ENCODE data around the gene SLC39A5.

DNA sequence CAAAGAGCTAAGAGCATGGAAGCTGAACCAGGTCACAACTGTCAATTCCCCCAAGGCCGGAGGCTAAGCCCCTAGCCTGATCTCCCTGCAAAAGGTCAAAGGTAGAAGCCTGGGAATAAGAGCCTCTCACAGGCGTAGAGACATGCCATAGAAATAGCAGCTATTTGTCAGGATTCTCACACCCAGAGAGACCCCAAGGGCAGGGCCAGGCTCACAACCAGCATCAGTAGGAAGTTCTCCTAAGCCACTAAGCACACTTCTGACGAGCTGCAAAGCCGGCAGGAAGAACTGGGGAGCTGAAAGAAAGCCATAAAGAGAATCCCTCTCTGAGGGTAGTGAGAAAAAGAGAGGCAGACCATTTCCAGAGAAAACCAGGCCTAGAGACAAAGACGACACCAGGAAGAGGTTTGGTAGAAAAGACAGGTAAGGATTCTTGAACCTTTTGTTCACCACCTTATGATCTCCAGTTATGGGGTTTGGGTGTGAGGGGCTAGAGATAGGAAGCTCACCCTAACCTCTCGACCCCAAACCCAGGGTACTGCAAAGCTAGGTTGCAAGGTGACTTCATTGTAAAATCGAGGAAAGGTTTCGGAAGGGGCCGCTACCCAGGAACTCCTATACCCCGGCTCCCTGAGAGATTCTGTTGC is 41.6 kb upstream of the SLC39A5 start:
- TF ChIP-seq CTCF (IDR thresholded peaks at IDR 0.05) (no peak), POLR2A (IDR thresholded peaks at IDR 0.05) (no peak)

Measured in lower leg skin (tissue), 3 donors.